ENCODE measurements around the gene ZNF460.

DNA sequence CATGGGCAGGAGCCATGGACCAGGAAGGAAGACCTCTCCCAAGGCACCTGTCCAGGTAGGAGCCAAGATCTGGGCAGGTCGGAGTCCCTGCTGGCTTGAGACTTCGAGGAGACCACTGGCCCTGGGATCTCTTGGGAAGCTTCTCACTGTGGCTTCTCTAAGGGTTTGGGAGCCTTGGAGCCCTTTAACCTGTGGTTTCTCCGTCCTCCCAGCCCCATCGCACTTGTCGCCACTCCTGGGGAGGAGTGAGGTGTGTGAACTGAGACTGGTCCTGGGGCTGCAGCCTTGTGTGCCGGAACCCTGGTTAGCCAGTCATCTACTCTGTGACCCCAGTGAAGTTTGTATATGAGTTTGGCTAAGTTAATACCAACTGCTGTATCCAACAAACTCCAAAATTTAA, 31.6 kb upstream of the ZNF460 start:
- TF ChIP-seq, protein P1, sequence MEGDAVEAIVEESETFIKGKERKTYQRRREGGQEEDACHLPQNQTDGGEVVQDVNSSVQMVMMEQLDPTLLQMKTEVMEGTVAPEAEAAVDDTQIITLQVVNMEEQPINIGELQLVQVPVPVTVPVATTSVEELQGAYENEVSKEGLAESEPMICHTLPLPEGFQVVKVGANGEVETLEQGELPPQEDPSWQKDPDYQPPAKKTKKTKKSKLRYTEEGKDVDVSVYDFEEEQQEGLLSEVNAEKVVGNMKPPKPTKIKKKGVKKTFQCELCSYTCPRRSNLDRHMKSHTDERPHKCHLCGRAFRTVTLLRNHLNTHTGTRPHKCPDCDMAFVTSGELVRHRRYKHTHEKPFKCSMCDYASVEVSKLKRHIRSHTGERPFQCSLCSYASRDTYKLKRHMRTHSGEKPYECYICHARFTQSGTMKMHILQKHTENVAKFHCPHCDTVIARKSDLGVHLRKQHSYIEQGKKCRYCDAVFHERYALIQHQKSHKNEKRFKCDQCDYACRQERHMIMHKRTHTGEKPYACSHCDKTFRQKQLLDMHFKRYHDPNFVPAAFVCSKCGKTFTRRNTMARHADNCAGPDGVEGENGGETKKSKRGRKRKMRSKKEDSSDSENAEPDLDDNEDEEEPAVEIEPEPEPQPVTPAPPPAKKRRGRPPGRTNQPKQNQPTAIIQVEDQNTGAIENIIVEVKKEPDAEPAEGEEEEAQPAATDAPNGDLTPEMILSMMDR (IDR thresholded peaks at IDR 0.05) = no peak
- TF ChIP-seq POLR2A (IDR thresholded peaks at IDR 0.05) = no peak
- TF ChIP-seq POLR2AphosphoS5 (IDR thresholded peaks at IDR 0.05) = no peak
